Breast epithelium (tissue), 3 donors: Measurements from ENCODE around the gene GLIS1.

ENCODE experiments used
- POLR2A ChIP-seq: fragments of 450-650 bp; IDR thresholded peaks from one replicate; pipeline ENCODE4 v1.6.1; 2016; ENCODE audit warnings: antibody characterized with exemption, mild to moderate bottlenecking, moderate library complexity
- POLR2AphosphoS5 ChIP-seq, 3 donors: sonication (generic); formaldehyde crosslinking; IDR thresholded peaks; one replicate each; pipeline ENCODE4 v1.6.1; 2017; ENCODE audit warnings: antibody characterized with exemption in 3 of 3
- TF ChIP-seq, protein P1 (sequence below), 3 donors: fragments of 450-650 bp; IDR thresholded peaks; one replicate each; pipeline ENCODE4 v1.5.1; 2016 to 2017; ENCODE audit warnings: antibody characterized with exemption in 3 of 3, mild to moderate bottlenecking in 3 of 3, moderate library complexity in 3 of 3

DNA sequence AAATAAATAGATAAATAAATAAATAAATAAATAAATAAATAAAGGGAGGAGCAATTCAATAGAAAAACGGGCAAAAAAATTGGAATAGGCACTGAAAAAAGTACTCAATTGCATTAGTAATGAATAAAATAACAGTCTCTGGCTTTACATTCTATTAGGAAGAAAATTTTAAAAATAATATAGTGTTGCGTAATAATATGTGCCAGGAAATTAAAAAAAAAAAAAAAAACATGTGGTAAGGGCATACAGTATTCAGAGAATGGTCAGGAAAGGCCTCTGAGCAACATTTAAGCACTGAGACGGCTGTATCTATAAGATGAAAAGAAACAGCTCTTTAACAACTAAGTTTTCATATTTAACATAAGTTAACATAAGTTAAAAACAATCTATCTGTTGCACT, 48.7 kb upstream of the GLIS1 start:
- TF ChIP-seq, protein P1, sequence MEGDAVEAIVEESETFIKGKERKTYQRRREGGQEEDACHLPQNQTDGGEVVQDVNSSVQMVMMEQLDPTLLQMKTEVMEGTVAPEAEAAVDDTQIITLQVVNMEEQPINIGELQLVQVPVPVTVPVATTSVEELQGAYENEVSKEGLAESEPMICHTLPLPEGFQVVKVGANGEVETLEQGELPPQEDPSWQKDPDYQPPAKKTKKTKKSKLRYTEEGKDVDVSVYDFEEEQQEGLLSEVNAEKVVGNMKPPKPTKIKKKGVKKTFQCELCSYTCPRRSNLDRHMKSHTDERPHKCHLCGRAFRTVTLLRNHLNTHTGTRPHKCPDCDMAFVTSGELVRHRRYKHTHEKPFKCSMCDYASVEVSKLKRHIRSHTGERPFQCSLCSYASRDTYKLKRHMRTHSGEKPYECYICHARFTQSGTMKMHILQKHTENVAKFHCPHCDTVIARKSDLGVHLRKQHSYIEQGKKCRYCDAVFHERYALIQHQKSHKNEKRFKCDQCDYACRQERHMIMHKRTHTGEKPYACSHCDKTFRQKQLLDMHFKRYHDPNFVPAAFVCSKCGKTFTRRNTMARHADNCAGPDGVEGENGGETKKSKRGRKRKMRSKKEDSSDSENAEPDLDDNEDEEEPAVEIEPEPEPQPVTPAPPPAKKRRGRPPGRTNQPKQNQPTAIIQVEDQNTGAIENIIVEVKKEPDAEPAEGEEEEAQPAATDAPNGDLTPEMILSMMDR (IDR thresholded peaks at IDR 0.05): no peak
- TF ChIP-seq POLR2A (no peak), POLR2AphosphoS5 (IDR thresholded peaks at IDR 0.05) (no peak)
